NCI-H526 treated with DMSO at 0.1 percent for 48 hours (cell line): ENCODE data around the gene GATA3.

Source experiments
- DNase-seq: peaks from one replicate; lab custom pipeline; 2025; lab: John Stamatoyannopoulos, UW

GATA3 gene

DNA sequence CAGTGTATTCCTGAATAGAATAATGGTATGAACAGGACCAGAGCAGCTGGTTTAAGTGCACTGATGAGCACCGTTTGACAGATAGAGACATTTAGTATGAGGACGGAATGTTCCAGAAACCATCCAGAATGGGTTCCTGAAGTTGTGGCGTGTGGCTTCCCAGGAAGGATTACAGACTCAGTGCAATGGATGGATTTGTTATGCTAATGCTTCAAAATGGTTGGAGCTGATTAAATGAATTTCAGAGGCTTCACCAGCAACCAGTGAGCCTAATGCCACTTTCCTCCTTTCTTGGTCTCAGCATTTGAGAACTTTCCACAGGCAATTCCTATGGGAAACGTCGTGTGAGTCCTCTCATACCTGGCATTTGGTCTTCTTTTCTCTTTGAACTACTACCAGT is 9.9 kb downstream of the GATA3 start:
- no peak for DNase-seq

- no peak for DNase-seq
These were observed 11.2 kb downstream of the GATA3 start for GRCh38 chr10:8065651-8066050.

- no peak for DNase-seq
These were observed 11.6 kb downstream of the GATA3 start for GRCh38 chr10:8066124-8066523.

- DNase-seq, result no peak
These were observed 12.3 kb downstream of the GATA3 start for GRCh38 chr10:8066797-8067196.

GRCh38 chr10:8069108-8069507 is 14.6 kb downstream of the GATA3 start:
- DNase-seq, result no peak

GRCh38 chr10:8069627-8070026 is 15.1 kb downstream of the GATA3 start:
- no peak for DNase-seq

- DNase-seq, result no peak
These were observed 16.0 kb downstream of the GATA3 start for GRCh38 chr10:8070440-8070839.

DNA sequence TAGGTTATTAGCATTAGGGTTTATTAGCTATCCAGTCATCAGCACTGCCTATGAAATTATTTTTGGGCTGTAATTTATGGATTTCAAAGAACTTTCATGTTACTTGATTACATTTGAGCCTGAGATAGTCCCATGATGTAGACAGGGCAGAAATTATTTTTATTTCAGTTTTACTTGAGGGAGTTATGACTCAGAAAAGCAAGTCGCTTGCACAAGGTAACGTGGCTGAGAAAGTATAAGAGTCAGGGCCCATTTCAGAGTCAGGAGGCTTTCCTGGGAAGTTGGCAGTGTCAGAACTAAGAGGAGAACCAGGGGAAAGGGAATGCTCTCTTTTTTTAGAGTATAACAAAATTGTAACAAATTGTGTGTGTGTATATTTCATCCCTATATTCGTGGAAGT is 16.5 kb downstream of the GATA3 start:
- DNase-seq, result no peak

DNA sequence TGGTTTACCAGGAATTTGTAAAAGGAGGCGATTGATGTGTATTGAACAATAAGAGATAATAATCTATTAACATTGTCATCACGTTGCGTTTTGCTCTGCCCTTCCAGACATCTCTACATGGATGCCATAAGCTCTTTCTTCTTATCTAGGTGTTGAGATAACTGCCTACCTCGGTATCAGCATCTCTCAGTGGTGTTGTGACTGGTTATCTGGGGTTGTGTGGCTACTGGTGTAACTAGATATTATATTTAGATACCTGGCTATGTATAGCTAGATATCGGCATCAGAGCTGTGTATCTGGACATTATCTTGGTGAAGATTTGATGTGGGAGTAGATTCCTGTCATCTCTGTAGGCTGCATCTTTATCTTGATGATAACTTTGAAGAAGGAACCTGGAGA is 17.2 kb downstream of the GATA3 start:
- no peak for DNase-seq

DNA sequence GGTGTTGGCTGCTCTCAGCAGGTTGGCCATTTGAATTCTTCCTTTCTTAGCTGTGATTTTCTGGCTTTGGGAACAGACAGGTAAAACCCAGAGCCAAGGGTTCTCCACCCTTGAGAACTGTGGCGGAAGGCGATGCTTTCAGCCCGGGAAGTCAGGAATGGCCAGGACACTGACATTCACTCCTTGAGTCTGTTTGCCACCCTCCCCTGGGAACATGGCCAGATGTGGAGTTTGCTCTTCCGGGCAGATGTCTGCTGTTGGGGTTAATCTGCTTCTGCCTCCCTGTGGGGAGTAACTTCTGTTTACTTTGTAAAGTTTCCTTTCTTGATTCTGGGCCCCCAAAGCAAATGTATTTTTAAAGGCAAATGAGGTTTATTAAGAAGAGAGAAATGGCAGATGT is 17.7 kb downstream of the GATA3 start:
- no peak for DNase-seq

DNA sequence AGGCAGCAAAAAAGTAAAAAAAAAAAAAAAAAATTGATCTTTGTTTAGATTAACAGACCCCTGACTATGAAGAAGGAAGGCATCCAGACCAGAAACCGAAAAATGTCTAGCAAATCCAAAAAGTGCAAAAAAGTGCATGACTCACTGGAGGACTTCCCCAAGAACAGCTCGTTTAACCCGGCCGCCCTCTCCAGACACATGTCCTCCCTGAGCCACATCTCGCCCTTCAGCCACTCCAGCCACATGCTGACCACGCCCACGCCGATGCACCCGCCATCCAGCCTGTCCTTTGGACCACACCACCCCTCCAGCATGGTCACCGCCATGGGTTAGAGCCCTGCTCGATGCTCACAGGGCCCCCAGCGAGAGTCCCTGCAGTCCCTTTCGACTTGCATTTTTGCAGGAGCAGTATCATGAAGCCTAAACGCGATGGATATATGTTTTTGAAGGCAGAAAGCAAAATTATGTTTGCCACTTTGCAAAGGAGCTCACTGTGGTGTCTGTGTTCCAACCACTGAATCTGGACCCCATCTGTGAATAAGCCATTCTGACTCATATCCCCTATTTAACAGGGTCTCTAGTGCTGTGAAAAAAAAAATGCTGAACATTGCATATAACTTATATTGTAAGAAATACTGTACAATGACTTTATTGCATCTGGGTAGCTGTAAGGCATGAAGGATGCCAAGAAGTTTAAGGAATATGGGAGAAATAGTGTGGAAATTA is 19.4 kb downstream of the GATA3 start:
- DNase-seq, result no peak

- no peak for DNase-seq
These were observed 20.4 kb downstream of the GATA3 start for GRCh38 chr10:8074881-8075280.

DNA sequence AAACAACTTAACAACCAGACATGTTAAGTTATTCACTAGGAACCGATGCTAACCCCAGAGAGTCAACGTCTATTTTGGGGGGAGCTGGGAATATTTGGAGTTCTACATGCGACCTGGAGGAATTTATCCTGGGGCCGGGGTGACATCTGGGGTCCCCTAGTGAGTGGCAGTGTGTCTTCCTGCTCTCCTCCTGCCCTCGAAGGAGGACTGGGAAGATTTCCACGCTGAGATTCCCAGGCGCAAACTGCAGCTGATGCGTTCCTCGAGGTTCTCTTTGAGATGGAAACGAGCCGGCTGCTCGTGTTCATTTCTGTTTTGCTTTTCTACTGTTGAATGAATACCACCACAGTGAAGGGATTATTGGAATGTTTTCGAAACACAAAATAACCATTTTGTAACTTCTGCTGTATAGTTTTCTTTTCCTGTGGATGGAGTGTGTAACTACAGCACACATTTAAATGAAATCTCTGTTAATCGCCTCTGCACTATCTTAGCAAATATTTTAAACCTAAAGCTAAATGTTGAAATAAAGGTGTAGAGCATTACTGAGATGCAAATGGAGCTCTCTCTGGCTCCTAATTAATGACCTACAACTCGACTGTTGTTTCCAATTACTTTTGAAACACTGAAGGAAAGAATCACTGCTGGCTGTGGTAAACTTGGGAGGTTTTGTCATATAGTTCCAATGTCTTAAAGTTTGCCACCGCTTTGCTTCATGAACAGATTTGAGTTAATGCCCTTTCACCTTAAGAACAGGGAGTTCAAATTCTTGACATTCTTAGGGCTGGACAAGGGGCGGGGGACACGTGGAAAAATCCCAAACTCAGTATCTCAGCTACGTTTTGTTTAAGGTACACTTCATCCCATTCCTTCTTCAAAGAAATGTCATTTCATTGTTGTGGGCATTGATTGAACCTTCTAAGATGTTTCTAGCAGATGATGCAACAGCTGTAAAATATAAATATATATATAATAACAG is 21.1 kb downstream of the GATA3 start:
- DNase-seq, result no peak

DNA sequence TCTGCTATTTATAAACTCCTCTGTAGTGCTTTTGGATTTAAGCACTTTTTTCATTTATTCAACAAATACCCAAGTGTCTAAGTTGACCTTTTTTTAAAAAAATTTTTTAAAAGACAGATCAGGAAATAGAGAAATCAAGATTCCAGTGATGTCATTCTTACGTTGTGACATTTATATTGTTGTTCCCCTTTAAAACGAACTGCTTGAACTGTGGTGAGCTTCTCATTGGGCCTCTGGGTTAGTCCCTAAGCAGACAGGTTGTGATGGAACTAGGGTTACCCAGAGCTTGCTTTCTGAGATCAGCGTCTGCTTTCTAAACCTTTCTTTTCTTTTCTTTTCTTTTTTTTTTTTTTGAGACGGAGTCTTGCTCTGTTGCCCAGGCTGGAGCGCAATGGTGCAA is 22.4 kb downstream of the GATA3 start:
- no peak for DNase-seq

GRCh38 chr10:8078027-8078426 is 23.5 kb downstream of the GATA3 start:
- DNase-seq, result no peak

- no peak for DNase-seq
These were observed 24.6 kb downstream of the GATA3 start for GRCh38 chr10:8079126-8079525.

DNA sequence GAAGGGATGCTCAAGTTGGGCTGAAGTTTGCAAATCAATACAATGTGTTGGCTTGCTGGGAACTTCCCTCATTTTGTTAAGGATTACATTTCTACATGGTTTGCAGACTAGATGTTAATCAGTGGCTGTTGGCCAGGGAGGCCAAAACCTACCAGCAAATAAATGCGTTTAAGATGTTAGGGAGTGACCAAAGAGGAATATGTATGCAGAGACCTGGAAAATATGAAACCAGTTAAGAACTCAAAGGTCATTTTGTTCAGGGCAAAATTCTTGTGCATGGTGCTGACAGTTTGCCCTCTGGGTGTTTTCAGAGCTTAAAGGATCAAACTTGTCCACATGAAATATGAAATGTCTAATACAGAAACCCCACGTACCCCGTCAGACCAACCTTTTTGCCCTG is 30.3 kb downstream of the GATA3 start:
- DNase-seq, result no peak

DNA sequence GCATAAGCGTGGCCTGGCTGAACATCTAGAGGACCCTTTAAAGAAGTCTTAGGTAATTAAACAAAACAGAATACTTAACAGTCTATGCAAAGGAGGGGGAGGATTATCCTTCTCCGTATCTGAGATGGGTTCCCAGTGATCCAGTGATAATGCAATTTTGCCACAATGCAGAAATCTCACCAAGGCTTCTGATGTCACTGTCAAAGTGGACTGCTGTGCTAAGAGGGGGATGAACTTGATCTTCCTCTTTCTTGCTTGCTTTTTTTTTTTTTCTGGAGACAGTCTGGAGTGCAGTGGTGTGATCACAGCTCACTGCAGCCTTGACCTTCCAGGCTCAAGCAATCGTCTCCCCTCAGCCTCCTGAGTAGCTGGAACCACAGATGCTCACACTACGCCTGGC is 30.8 kb downstream of the GATA3 start:
- no peak for DNase-seq

GRCh38 chr10:8086315-8086714 is 31.8 kb downstream of the GATA3 start:
- DNase-seq, result no peak

- DNase-seq, result no peak
These were observed 34.0 kb downstream of the GATA3 start for GRCh38 chr10:8088504-8088903.

DNA sequence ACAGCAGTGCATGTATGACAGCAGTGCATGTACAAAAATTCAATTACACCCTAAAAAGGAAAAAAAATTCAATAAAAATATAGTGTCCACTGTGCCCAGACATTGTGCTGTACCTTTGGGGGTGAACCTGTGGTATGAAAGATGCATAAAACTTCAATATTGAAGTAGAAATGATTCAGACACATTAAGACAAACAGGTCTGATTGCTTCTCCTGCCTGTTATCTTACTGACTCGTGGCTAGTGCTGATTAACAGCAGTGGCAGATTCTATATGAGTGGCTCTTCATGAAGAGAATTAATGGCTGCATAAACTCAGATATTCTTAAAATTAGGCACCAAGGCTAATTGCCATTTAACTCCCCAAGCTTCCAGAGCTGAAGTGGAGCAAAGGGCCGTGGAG is 37.9 kb downstream of the GATA3 start:
- no peak for DNase-seq

GRCh38 chr10:8095959-8096358 is 41.5 kb downstream of the GATA3 start:
- DNase-seq, result no peak

- no peak for DNase-seq
These were observed 42.4 kb downstream of the GATA3 start for GRCh38 chr10:8096931-8097330.
